GM23338 (cell line): ENCODE results near the gene GALNT6. TPM values are rescaled to one million over a fixed set of nuclear protein-coding genes. Genes with fewer than 3 reads are reported as not detected.

Source experiments
- ATAC-seq: fragments of 200-7000 bp; cut with Tn5 transposase; 3 replicates; pipeline ENCODE4 v1.9.1; 2020
- DNase-seq: peaks from one replicate; pipeline ENCODE4 v3.0.0-alpha.2; 2015; ENCODE audit warnings: low spot score
- H2AFZ ChIP-seq: fragments of 200-600 bp; sonication (generic); 2 replicates; pipeline ENCODE4 v1.8.0; 2016; ENCODE audit warnings: antibody characterized with exemption, mild to moderate bottlenecking, moderate library complexity
- H3F3A ChIP-seq: fragments of 200-600 bp; sonication (generic); replicated peaks from 2 replicates; pipeline ENCODE4 v1.8.0; 2017; ENCODE audit warnings: antibody characterized with exemption, mixed run types, low read depth
- H3K27ac ChIP-seq: fragments of 200-600 bp; sonication (generic); 2 replicates; pipeline ENCODE4 v1.6.1; 2016; ENCODE audit warnings: low read depth
- H3K27me3 ChIP-seq: fragments of 200-600 bp; sonication (generic); 2 replicates; pipeline ENCODE4 v1.8.0; 2016; ENCODE audit warnings: mild to moderate bottlenecking, mixed run types, moderate library complexity; ENCODE audit not compliant: insufficient read depth
- H3K36me3 ChIP-seq: fragments of 200-600 bp; sonication (generic); 2 replicates; pipeline ENCODE4 v1.8.0; 2016; ENCODE audit warnings: mild to moderate bottlenecking; ENCODE audit not compliant: insufficient read depth
- H3K4me1 ChIP-seq: fragments of 200-600 bp; sonication (generic); 2 replicates; pipeline ENCODE4 v1.8.0; 2016; ENCODE audit warnings: mild to moderate bottlenecking, moderate library complexity; ENCODE audit not compliant: insufficient read depth
- H3K4me2 ChIP-seq: fragments of 200-600 bp; sonication (generic); 2 replicates; pipeline ENCODE4 v1.7.1; 2017; ENCODE audit warnings: mixed run types
- H3K4me3 ChIP-seq: fragments of 200-600 bp; sonication (generic); 2 replicates; pipeline ENCODE4 v1.6.1; 2016; ENCODE audit warnings: mixed run types
- H3K79me2 ChIP-seq: fragments of 200-600 bp; sonication (generic); replicated peaks from 2 replicates; pipeline ENCODE4 v1.8.0; 2017; ENCODE audit warnings: mild to moderate bottlenecking; ENCODE audit not compliant: insufficient read depth
- H3K9me2 ChIP-seq: fragments of 200-600 bp; sonication (generic); 2 replicates; pipeline ENCODE4 v1.8.0; 2017; ENCODE audit not compliant: insufficient read depth
- H4K20me1 ChIP-seq: fragments of 200-600 bp; sonication (generic); replicated peaks from 2 replicates; pipeline ENCODE4 v1.8.0; 2017; ENCODE audit warnings: mild to moderate bottlenecking; ENCODE audit not compliant: insufficient read depth
- H3K27ac Mint-ChIP-seq: 2 replicates; pipeline ENCODE4 v1.8.0; 2020; ENCODE audit warnings: inconsistent platforms, mild to moderate bottlenecking, moderate library complexity, mixed read lengths
- H3K27me3 Mint-ChIP-seq: 3 replicates; pipeline ENCODE4 v1.8.0; 2022; ENCODE audit warnings: low read depth, mild to moderate bottlenecking, moderate library complexity, mixed read lengths, inconsistent platforms; ENCODE audit not compliant: insufficient read depth, poor library complexity
- H3K36me3 Mint-ChIP-seq: 3 replicates; pipeline ENCODE4 v1.8.0; 2021; ENCODE audit warnings: low read depth, mild to moderate bottlenecking, inconsistent platforms, moderate library complexity, mixed read lengths
- H3K4me1 Mint-ChIP-seq: 3 replicates; pipeline ENCODE4 v1.8.0; 2020; ENCODE audit warnings: mild to moderate bottlenecking, inconsistent platforms, mixed read lengths
- H3K4me3 Mint-ChIP-seq: 3 replicates; pipeline ENCODE4 v1.8.0; 2021; ENCODE audit warnings: moderate library complexity, mild to moderate bottlenecking, inconsistent platforms, mixed read lengths
- H3K9me3 Mint-ChIP-seq: 3 replicates; pipeline ENCODE4 v1.8.0; 2020; ENCODE audit warnings: moderate library complexity, mild to moderate bottlenecking, inconsistent platforms, mixed read lengths
- CREB1 ChIP-seq: fragments of 250-450 bp; sonication (Bioruptor Pico); IDR thresholded peaks from 2 replicates; pipeline ENCODE4 v1.5.0; 2020; ENCODE audit warnings: low read depth, mild to moderate bottlenecking, moderate library complexity
- ETS1 ChIP-seq: IDR thresholded peaks from 2 replicates; pipeline ENCODE4 v1.6.1; 2016; ENCODE audit warnings: antibody characterized with exemption
- JUNB ChIP-seq: IDR thresholded peaks from one replicate; pipeline ENCODE4 v1.6.1; 2016; ENCODE audit warnings: antibody characterized with exemption; ENCODE audit not compliant: unreplicated experiment
- NANOG ChIP-seq: IDR thresholded peaks from 2 replicates; pipeline ENCODE4 v1.6.1; 2016; ENCODE audit warnings: antibody characterized with exemption, borderline replicate concordance
- POLR2AphosphoS5 ChIP-seq: IDR thresholded peaks from 2 replicates; pipeline ENCODE4 v1.6.1; 2016; ENCODE audit warnings: antibody characterized with exemption, low read depth
- STAT1 ChIP-seq: IDR thresholded peaks from one replicate; pipeline ENCODE4 v1.6.1; 2016; ENCODE audit warnings: antibody characterized with exemption; ENCODE audit not compliant: unreplicated experiment
- ZNF114 ChIP-seq: fragments of 250-450 bp; sonication (Bioruptor Pico); IDR thresholded peaks from 2 replicates; pipeline ENCODE4 v1.5.0; 2020; ENCODE audit warnings: mild to moderate bottlenecking, moderate library complexity
- ZNF462 ChIP-seq: fragments of 250-450 bp; sonication (Bioruptor Pico); IDR thresholded peaks from 2 replicates; pipeline ENCODE4 v1.5.0; 2020; ENCODE audit warnings: mild to moderate bottlenecking, moderate library complexity
- polyA plus RNA-seq: library from polyadenylated mRNA; unstranded; fragments of >200 nt; fragmentation: Nextera tagmentation; extraction: Ambion mirVana; gene quantifications from 2 replicates; pipeline ENCODE4 v1.2.1, GENCODE V29; 2016
- total RNA-seq: library from RNA; depleted of rRNA; stranded (reverse); fragments of >200 nt; shearing (Covaris generic); gene quantifications from 2 replicates; pipeline ENCODE4 v1.2.3, GENCODE V29; 2014
- TF ChIP-seq, protein P1 (sequence below), 2 experiments: fragments of 200-600 bp in 1 of 2; sonication (generic) in 1 of 2; conservative IDR thresholded peaks; 2 replicates each; pipeline versions ENCODE4 v1.5.1 to v1.6.1; 2016 to 2017; ENCODE audit warnings: antibody characterized with exemption in 2 of 2, low read depth in 2 of 2, mild to moderate bottlenecking in 2 of 2, moderate library complexity in 1 of 2

GALNT6 gene
- total and polyA plus RNA-seq, 2 experiments from 2014 or later = 8.1 to 18.6 TPM

GRCh38 chr12:51378749-51379148 lies 12.5 kb downstream of the GALNT6 start:
- no peak overlapping the region for H3K4me3 Mint-ChIP-seq
- ATAC-seq (no peak), DNase-seq (no peak)
- Histone ChIP-seq H3F3A (no peaks in the 10 kb centered on the region), H3K4me2 (no peak overlapping the region), H2AFZ (no peak overlapping the region), H4K20me1 (no peaks in the 10 kb centered on the region; the same call in 1 of the 2 replicates), H3K27ac (no peak overlapping the region), H3K4me1 (peaks cover 18% of the 10 kb centered on the region), H3K27me3 (no peaks in the 10 kb centered on the region), H3K4me3 (no peak overlapping the region), H3K36me3 (0 out of 2 replicates have a peak, but pooled peaks cover 4% of the 10 kb centered on the region), H3K79me2 (no peaks in the 10 kb centered on the region), H3K9me2 (no peaks in the 10 kb centered on the region)
- TF ChIP-seq CREB1 (CRISPR knock-in tag) (no peak), NANOG (no peak), POLR2AphosphoS5 (no peak), JUNB (no peak), ZNF462 (CRISPR knock-in tag) (no peak), ETS1 (no peak), ZNF114 (CRISPR knock-in tag) (no peak), STAT1 (no peak)
- TF ChIP-seq, protein P1, sequence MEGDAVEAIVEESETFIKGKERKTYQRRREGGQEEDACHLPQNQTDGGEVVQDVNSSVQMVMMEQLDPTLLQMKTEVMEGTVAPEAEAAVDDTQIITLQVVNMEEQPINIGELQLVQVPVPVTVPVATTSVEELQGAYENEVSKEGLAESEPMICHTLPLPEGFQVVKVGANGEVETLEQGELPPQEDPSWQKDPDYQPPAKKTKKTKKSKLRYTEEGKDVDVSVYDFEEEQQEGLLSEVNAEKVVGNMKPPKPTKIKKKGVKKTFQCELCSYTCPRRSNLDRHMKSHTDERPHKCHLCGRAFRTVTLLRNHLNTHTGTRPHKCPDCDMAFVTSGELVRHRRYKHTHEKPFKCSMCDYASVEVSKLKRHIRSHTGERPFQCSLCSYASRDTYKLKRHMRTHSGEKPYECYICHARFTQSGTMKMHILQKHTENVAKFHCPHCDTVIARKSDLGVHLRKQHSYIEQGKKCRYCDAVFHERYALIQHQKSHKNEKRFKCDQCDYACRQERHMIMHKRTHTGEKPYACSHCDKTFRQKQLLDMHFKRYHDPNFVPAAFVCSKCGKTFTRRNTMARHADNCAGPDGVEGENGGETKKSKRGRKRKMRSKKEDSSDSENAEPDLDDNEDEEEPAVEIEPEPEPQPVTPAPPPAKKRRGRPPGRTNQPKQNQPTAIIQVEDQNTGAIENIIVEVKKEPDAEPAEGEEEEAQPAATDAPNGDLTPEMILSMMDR (conservative IDR thresholded peaks at IDR 0.05; ENCODE audit: low read depth in 2 of 2) = no peak
- H3K9me3 Mint-ChIP-seq = no peaks in the 10 kb centered on the region
- H3K27me3 Mint-ChIP-seq = no peaks in the 10 kb centered on the region
- peaks cover 25% of the 10 kb centered on the region for H3K4me1 Mint-ChIP-seq
- no peak overlapping the region for H3K27ac Mint-ChIP-seq
- H3K36me3 Mint-ChIP-seq = peaks cover 31% of the 10 kb centered on the region
